GM23248 (cell line): ENCODE data around the gene LDLRAD4.

Experiments
- EZH2 ChIP-seq: fragments of 200-600 bp; sonication (generic); IDR thresholded peaks from 2 replicates; pipeline ENCODE4 v1.6.1; 2018; ENCODE audit warnings: antibody characterized with exemption, mild to moderate bottlenecking; ENCODE audit not compliant: insufficient read depth, poor library complexity, severe bottlenecking
- EZH2phosphoT487 ChIP-seq: fragments of 200-600 bp; sonication (generic); IDR thresholded peaks from 2 replicates; pipeline ENCODE4 v1.6.1; 2018; ENCODE audit warnings: antibody characterized with exemption, moderate library complexity, mild to moderate bottlenecking, low read depth; ENCODE audit not compliant: insufficient read depth

DNA sequence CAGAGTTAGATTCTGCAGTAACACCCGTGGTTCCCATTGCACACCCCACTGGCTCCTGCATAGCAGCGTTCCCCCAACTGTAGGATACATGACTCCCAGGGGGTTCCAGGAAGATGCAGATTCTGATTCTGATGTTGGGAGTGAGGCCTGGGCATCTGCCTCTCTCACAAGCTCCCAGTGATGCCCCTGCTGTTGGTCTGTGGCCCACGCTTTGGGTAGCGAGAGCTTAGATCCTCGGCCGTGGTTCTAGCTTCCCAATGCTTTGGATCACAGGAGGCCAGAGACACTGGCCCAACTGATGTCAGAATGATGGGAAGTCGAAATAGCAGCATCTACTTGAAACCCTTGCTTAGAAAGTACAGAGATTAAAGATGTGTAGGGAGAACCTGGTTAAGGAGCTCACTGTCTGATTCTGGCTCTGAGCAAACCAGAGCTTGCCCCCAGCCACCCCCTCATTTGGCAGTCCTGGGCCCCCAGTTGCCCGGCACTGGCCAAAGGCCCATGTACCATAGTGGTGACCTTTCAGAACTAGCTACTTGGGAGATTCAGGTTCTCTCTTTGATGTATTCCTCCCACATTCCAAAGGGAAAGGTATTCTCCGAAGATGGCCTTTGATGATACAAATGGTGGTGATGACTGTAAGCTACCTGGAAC, 310.3 kb downstream of the LDLRAD4 start:
- TF ChIP-seq EZH2 (no peak), EZH2phosphoT487 (no peak)
